SKM-1 (cell line): ENCODE data around the gene XKR7.
A peak's percentile ranks its signal among the peaks of the same experiment; 100 is the strongest.

Experiments
- DNase-seq: peaks from one replicate; lab custom pipeline; 2025; ENCODE audit not compliant: unreplicated experiment; lab: John Stamatoyannopoulos, UW

XKR7 gene

GRCh38 chr20:32036716-32037485 lies 69.0 kb downstream of the XKR7 start:
- DNase-seq: peak; percentile 35

- no peak for DNase-seq
Measured at GRCh38 chr20:32037929-32038328, 70.0 kb downstream of the XKR7 start.

GRCh38 chr20:32040142-32040953 lies 72.4 kb downstream of the XKR7 start:
- peak; percentile 79 for DNase-seq

- DNase-seq: no peak
Measured at GRCh38 chr20:32045999-32046398, 78.0 kb downstream of the XKR7 start.

GRCh38 chr20:32050324-32050841 lies 82.4 kb downstream of the XKR7 start:
- no peak for DNase-seq

- DNase-seq: peak; percentile 73
Measured at GRCh38 chr20:32050851-32051556, 83.1 kb downstream of the XKR7 start.

GRCh38 chr20:32051720-32052089 lies 83.8 kb downstream of the XKR7 start:
- DNase-seq: no peak

- DNase-seq: peak; percentile 39
Measured at GRCh38 chr20:32052090-32052777, 84.3 kb downstream of the XKR7 start, which contains the start of gene HCK. HCK (plus strand) TSS chr20:32052242.

- no peak for DNase-seq
Measured at GRCh38 chr20:32052778-32053362, 84.9 kb downstream of the XKR7 start.
